NCI-H187 (cell line): Measurements from ENCODE around the gene TRPM3.
"Not testable (repeated sequence)": the region's sequence is repeated elsewhere in the genome, so short reads cannot be mapped to it uniquely, and the experiment has no call there.

Experiments
- DNase-seq, 2 experiments: peaks; one replicate each; lab custom pipeline; 2025; lab: John Stamatoyannopoulos, UW

The TRPM3 gene

GRCh38 chr9:70749066-70749465 lies 372.4 kb downstream of the TRPM3 start:
- DNase-seq, result no peak

- DNase-seq, result no peak
Observed at GRCh38 chr9:70747261-70747718, 374.1 kb downstream of the TRPM3 start.

- peak; percentile 39 to 50 for DNase-seq
Observed at GRCh38 chr9:70746760-70747159, 374.7 kb downstream of the TRPM3 start.

- no peak for DNase-seq
Observed at GRCh38 chr9:70746316-70746715, 375.1 kb downstream of the TRPM3 start.

GRCh38 chr9:70724794-70725193 lies 396.6 kb downstream of the TRPM3 start:
- DNase-seq, result not testable (repeated sequence)

- DNase-seq, result not testable (repeated sequence)
Observed at GRCh38 chr9:70724025-70724424, 397.4 kb downstream of the TRPM3 start.

- DNase-seq, result not testable (repeated sequence)
Observed at GRCh38 chr9:70706797-70707196, 414.6 kb downstream of the TRPM3 start.

GRCh38 chr9:70701163-70701562 lies 420.3 kb downstream of the TRPM3 start:
- no peak for DNase-seq

GRCh38 chr9:70696694-70697335 lies 424.6 kb downstream of the TRPM3 start:
- no peak for DNase-seq

- DNase-seq, result no peak
Observed at GRCh38 chr9:70694758-70695157, 426.7 kb downstream of the TRPM3 start.

- no peak for DNase-seq
Observed at GRCh38 chr9:70693186-70693585, 428.2 kb downstream of the TRPM3 start.

GRCh38 chr9:70692431-70692830 lies 429.0 kb downstream of the TRPM3 start:
- no peak for DNase-seq

GRCh38 chr9:70688704-70689103 lies 432.7 kb downstream of the TRPM3 start:
- peak in 1 of 2 experiments; percentile 11 for DNase-seq

GRCh38 chr9:70683841-70684240 lies 437.6 kb downstream of the TRPM3 start:
- no peak for DNase-seq

- DNase-seq, result no peak
Observed at GRCh38 chr9:70682298-70682697, 439.1 kb downstream of the TRPM3 start.

GRCh38 chr9:70679845-70680244 lies 441.6 kb downstream of the TRPM3 start:
- no peak for DNase-seq

GRCh38 chr9:70678153-70678552 lies 443.3 kb downstream of the TRPM3 start:
- no peak for DNase-seq

GRCh38 chr9:70677055-70677735 lies 444.2 kb downstream of the TRPM3 start:
- no peak for DNase-seq

- no peak for DNase-seq
Observed at GRCh38 chr9:70675868-70676370, 445.5 kb downstream of the TRPM3 start.

GRCh38 chr9:70673844-70674243 lies 447.6 kb downstream of the TRPM3 start:
- DNase-seq, result no peak

GRCh38 chr9:70672161-70672649 lies 449.2 kb downstream of the TRPM3 start:
- no peak for DNase-seq

GRCh38 chr9:70668751-70669150 lies 452.7 kb downstream of the TRPM3 start:
- no peak for DNase-seq

- no peak for DNase-seq
Observed at GRCh38 chr9:70658765-70659164, 462.7 kb downstream of the TRPM3 start.
